Posterior cingulate gyrus (tissue), 11 donors: ENCODE measurements around the gene ZNF407.

ENCODE experiments used
- DNase-seq, 10 donors: peaks; one replicate each; pipeline versions ENCODE4 v3.0.0 to v3.0.0-alpha.2; 2020 to 2021; ENCODE audit warnings: mixed read lengths in 3 of 10
- intact Hi-C: fragments of 100-400 bp; cut with DNase I; formaldehyde crosslinking; loops from one replicate; pipeline ENCODE4 v1.15.1; 2023

Gene ZNF407

GRCh38 chr18:74665905-74666304, 68.2 kb downstream of the ZNF407 start:
- no peak for DNase-seq
- intact Hi-C loops: no loop called here

GRCh38 chr18:74669136-74669798, 71.6 kb downstream of the ZNF407 start:
- intact Hi-C loops: no loop called here
- DNase-seq: no peak

GRCh38 chr18:74672371-74672770, 74.7 kb downstream of the ZNF407 start:
- DNase-seq: no peak
- intact Hi-C loops: no loop called here

- intact Hi-C loops: no loop called here
- DNase-seq: no peak
Observed at GRCh38 chr18:74674487-74674886, 76.8 kb downstream of the ZNF407 start.

- intact Hi-C loops: no loop called here
- DNase-seq: no peak
Observed at GRCh38 chr18:74679006-74679678, 81.5 kb downstream of the ZNF407 start.

- intact Hi-C loops: no loop called here
- DNase-seq: no peak
Observed at GRCh38 chr18:74679679-74680076, 82.0 kb downstream of the ZNF407 start.

GRCh38 chr18:74682141-74682990, 84.7 kb downstream of the ZNF407 start:
- intact Hi-C loops: no loop called here
- no peak for DNase-seq

GRCh38 chr18:74682991-74683297, 85.3 kb downstream of the ZNF407 start:
- intact Hi-C loops: no loop called here
- no peak for DNase-seq

GRCh38 chr18:74683573-74683972, 85.9 kb downstream of the ZNF407 start:
- DNase-seq: no peak
- intact Hi-C loops: no loop called here

- intact Hi-C loops: no loop called here
- DNase-seq: no peak
Observed at GRCh38 chr18:74689251-74689650, 91.6 kb downstream of the ZNF407 start.

- intact Hi-C loops: no loop called here
- no peak for DNase-seq
Observed at GRCh38 chr18:74692367-74693013, 94.8 kb downstream of the ZNF407 start.

- DNase-seq: no peak
- intact Hi-C loops: no loop called here
Observed at GRCh38 chr18:74694436-74694835, 96.8 kb downstream of the ZNF407 start.

- intact Hi-C loops: no loop called here
- DNase-seq: no peak
Observed at GRCh38 chr18:74695170-74695569, 97.5 kb downstream of the ZNF407 start.

GRCh38 chr18:74698881-74699280, 101.2 kb downstream of the ZNF407 start:
- no peak for DNase-seq
- intact Hi-C loops: no loop called here

GRCh38 chr18:74699455-74699854, 101.8 kb downstream of the ZNF407 start:
- DNase-seq: no peak
- intact Hi-C loops: no loop called here

- intact Hi-C loops: no loop called here
- no peak for DNase-seq
Observed at GRCh38 chr18:74702950-74703349, 105.3 kb downstream of the ZNF407 start.

- intact Hi-C loops: no loop called here
- no peak for DNase-seq
Observed at GRCh38 chr18:74708169-74708568, 110.5 kb downstream of the ZNF407 start.

GRCh38 chr18:74709452-74709851, 111.8 kb downstream of the ZNF407 start:
- no peak for DNase-seq
- intact Hi-C loops: no loop called here

GRCh38 chr18:74714120-74714519, 116.5 kb downstream of the ZNF407 start:
- intact Hi-C loops: no loop called here
- DNase-seq: no peak

GRCh38 chr18:74714791-74715190, 117.1 kb downstream of the ZNF407 start:
- no peak for DNase-seq
- intact Hi-C loops: no loop called here

- intact Hi-C loops: no loop called here
- DNase-seq: peak in 8 of 10 donors; percentile 30 to 91 (median 60)
Observed at GRCh38 chr18:74715306-74715705, 117.6 kb downstream of the ZNF407 start.
